Thoracic aorta (tissue), 2 donors: Measurements from ENCODE around the gene AK1. TPM values are rescaled to one million over a fixed set of nuclear protein-coding genes. Genes with fewer than 3 reads are reported as not detected.

Experiments
- ATAC-seq: fragments of 150-250 bp; one replicate; pipeline ENCODE4 v1.8.0; 2017; ENCODE audit warnings: low read depth; ENCODE audit not compliant: insufficient number of reproducible peaks, low FRiP score
- DNase-seq: peaks from one replicate; pipeline ENCODE4 v3.0.0-alpha.2; 2020; ENCODE audit warnings: low spot score
- H3K27ac ChIP-seq, 2 donors: fragments of 200-600 bp; sonication (generic); 1 replicate in 1 of 2; 2 replicates in 1 of 2; pipeline ENCODE4 v1.5.1; 2016; ENCODE audit warnings: mild to moderate bottlenecking in 2 of 2, moderate library complexity in 2 of 2
- H3K27me3 ChIP-seq: fragments of 200-600 bp; sonication (generic); replicated peaks from 2 replicates; pipeline ENCODE4 v1.6.0; 2016; ENCODE audit warnings: mild to moderate bottlenecking; ENCODE audit not compliant: insufficient read depth
- H3K36me3 ChIP-seq: fragments of 200-600 bp; sonication (generic); one replicate; pipeline ENCODE4 v1.5.1; 2016
- H3K4me1 ChIP-seq, 2 donors: fragments of 200-600 bp; sonication (generic); 1 replicate in 1 of 2; 2 replicates in 1 of 2; pipeline versions ENCODE4 v1.5.1 to v1.6.0; 2016; ENCODE audit warnings: low read depth in 2 of 2, mild to moderate bottlenecking in 1 of 2; ENCODE audit not compliant: control insufficient read depth in 1 of 2
- H3K4me3 ChIP-seq: fragments of 200-600 bp; sonication (generic); 2 replicates; pipeline ENCODE4 v1.5.1; 2016; ENCODE audit warnings: mild to moderate bottlenecking
- H3K9me3 ChIP-seq: fragments of 200-600 bp; sonication (generic); 2 replicates; pipeline ENCODE4 v1.5.1; 2016
- total RNA-seq, 2 donors: library from RNA; depleted of rRNA; stranded (reverse); fragments of >200 nt; gene quantifications; one replicate each; pipeline versions ENCODE4 v1.1.0 to v1.2.3, GENCODE V29; 2016
- TF ChIP-seq, protein P1 (sequence below): fragments of 200-600 bp; sonication (generic); IDR thresholded peaks from one replicate; pipeline ENCODE4 v1.5.1; 2019; ENCODE audit warnings: antibody characterized with exemption

AK1 gene
- total RNA-seq, 2 donors from 2014 or later = 35.1 to 77.7 TPM

DNA sequence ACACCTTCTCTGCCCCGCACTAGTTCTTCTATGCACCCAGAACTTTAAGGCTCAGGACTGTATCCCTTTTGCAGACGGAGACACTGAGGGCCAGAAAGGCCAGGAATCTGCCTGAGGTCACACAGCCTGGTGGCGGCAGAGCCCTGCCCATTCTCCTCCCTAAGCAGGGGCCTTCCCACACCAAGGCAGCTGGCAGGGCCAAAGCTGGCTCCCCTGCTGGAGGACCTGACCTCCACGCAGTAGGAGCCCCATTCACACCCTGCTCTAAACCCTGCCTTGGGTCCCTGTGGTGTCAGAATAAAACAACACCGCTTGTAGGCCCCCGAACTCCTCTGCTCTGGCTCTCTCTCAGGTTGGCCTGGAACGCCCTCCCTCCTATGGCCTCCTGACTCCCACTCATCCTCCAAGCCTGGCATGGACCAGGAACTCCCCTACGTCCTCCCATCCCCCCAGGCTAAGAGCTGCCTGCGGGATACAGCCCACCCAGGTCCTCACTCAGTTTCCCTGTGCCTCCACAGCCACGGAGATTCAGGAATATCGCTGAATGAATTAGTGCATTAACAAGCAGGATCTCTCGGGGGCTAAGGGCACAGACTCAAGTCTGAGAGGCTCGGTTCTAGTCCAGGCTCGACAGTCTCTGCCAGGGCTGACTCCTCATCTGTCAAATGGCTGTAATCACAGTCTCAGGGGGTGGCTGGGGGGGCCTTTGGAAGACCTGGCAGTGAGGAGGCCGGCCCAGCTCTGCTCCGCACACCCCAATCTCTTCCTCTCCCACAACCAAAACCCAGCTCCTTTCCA is 19.1 kb upstream of the AK1 start:
- H3K36me3 ChIP-seq = peaks cover 41% of the 10 kb centered on the region

DNA sequence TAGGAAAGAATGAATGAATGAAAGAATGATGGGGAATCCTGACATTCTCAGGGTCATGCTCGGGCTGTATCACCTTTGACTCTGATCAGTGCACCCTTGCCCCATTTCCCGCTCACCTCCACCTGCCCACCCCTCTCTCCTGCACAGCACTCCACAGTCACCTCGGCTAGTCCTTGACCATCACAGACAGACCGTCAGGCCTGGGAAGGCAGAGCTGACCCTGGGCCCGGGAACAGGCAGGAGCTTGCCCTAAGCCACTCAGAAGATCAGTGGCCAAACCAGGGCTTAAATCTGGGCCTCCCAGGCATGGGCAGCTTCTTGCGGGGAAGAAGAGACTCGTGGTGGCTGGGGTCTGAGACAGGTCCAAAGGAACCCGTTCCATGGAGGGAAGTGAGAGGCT is 18.3 kb upstream of the AK1 start:
- Histone ChIP-seq H3K9me3 (no peaks in the 10 kb centered on the region), H3K4me3 (no peak overlapping the region), H3K36me3 (peaks cover 41% of the 10 kb centered on the region), H3K27me3 (no peaks in the 10 kb centered on the region), H3K27ac (no peak overlapping the region), H3K4me1 (peaks cover 13 to 32% of the 10 kb centered on the region in 2 donors)
- ATAC-seq = no peak
- DNase-seq = no peak
- TF ChIP-seq, protein P1, sequence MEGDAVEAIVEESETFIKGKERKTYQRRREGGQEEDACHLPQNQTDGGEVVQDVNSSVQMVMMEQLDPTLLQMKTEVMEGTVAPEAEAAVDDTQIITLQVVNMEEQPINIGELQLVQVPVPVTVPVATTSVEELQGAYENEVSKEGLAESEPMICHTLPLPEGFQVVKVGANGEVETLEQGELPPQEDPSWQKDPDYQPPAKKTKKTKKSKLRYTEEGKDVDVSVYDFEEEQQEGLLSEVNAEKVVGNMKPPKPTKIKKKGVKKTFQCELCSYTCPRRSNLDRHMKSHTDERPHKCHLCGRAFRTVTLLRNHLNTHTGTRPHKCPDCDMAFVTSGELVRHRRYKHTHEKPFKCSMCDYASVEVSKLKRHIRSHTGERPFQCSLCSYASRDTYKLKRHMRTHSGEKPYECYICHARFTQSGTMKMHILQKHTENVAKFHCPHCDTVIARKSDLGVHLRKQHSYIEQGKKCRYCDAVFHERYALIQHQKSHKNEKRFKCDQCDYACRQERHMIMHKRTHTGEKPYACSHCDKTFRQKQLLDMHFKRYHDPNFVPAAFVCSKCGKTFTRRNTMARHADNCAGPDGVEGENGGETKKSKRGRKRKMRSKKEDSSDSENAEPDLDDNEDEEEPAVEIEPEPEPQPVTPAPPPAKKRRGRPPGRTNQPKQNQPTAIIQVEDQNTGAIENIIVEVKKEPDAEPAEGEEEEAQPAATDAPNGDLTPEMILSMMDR = no peak

More for the DNA sequence above, 19.1 kb upstream of the AK1 start:
- Histone ChIP-seq H3K27me3 (no peaks in the 10 kb centered on the region), H3K4me3 (peak overlapping the region; percentile 99), H3K27ac (peak overlapping the region; percentile 75 to 95), H3K4me1 (peaks cover 13 to 32% of the 10 kb centered on the region in 2 donors), H3K9me3 (no peaks in the 10 kb centered on the region)
- ATAC-seq = peak; percentile 1
- no peak for DNase-seq
- TF ChIP-seq, protein P1 = no peak

DNA sequence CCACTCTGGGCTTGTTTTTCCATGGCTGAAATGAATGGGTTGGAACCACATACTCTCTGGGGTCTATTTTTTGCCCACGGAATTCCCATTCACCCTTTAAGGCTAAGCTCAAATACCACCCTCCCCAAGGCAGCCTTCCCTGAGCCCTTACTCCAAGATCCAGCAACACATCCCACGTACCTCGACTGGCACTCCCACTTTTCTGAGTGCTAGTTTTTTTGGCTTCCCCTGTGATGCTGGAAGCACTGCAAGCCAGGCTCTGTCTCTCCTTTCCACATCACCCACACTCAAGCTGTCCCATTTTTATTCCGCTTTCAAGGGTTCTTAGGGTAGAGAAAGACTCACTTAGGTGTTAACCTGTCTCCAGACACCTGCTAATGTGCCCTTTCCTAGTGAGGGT is 15.9 kb upstream of the AK1 start:
- Histone ChIP-seq H3K27ac (no peak overlapping the region), H3K4me3 (no peak overlapping the region), H3K9me3 (no peaks in the 10 kb centered on the region), H3K4me1 (peaks cover 13 to 25% of the 10 kb centered on the region in 2 donors), H3K36me3 (peaks cover 58% of the 10 kb centered on the region), H3K27me3 (no peaks in the 10 kb centered on the region)
- no peak for ATAC-seq
- DNase-seq = no peak
- TF ChIP-seq, protein P1 = no peak

DNA sequence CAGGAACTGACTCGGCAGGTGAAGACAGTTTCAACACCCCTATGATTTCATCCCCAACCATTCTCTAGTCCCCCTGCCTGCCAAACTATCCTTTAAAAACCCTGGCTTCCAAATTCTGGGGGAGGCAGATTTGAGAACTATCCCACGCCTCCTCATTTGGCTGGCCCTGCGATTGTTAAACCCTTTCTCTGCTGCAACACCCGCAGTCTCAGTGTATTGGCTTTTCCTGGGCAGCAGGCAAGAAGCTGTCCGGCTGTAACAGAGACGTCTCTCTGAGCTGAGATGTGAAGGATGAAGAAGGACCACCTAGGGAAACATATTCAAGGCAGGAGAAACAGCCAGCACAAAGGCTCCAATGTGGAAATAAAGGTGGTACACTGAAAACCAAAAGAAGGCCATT is 15.4 kb upstream of the AK1 start:
- peaks cover 62% of the 10 kb centered on the region for H3K36me3 ChIP-seq
- no peak overlapping the region for H3K4me3 ChIP-seq
- TF ChIP-seq, protein P1 = no peak
- no peaks in the 10 kb centered on the region for H3K9me3 ChIP-seq
- no peaks in the 10 kb centered on the region for H3K27me3 ChIP-seq
- no peak overlapping the region for H3K27ac ChIP-seq
- peaks cover 10 to 22% of the 10 kb centered on the region in 2 donors for H3K4me1 ChIP-seq
- DNase-seq = no peak
- ATAC-seq = no peak

DNA sequence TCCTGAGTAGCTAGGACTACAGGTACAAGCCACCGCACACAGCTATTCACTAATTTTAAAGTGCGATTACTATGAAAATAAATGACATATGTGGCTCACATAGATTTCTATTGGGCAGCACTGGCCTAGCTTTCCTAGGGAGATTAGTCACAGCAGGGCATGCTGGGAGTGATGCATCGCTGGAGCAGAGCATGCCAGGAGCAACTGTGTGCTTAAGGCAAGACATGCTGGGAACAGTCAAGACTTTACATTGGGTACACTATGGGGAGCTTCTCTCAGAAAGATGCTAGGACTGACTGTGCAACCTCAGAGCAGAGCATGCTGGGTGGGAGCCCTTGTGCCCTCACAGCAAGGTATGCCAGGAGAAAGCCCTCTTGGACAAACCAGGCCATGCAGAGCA is 12.6 kb upstream of the AK1 start:
- Histone ChIP-seq H3K4me3 (no peak overlapping the region), H3K27me3 (no peaks in the 10 kb centered on the region)

More for the DNA sequence above, 12.6 kb upstream of the AK1 start:
- TF ChIP-seq, protein P1 = no peak
- no peak overlapping the region for H3K27ac ChIP-seq
- H3K9me3 ChIP-seq = no peaks in the 10 kb centered on the region
- ATAC-seq (no peak), DNase-seq (no peak)
- H3K36me3 ChIP-seq = peaks cover 75% of the 10 kb centered on the region
- peaks cover 0 to 8% of the 10 kb centered on the region in 2 donors for H3K4me1 ChIP-seq
